Progenitor cell of endocrine pancreas (in vitro differentiated cells): ENCODE data around the gene CALHM1. TPM values are rescaled to one million over a fixed set of nuclear protein-coding genes. Genes with fewer than 3 reads are reported as not detected.

Source experiments
- DNase-seq: peaks from one replicate; pipeline ENCODE4 v3.0.0; 2021; ENCODE audit warnings: low spot score; ENCODE audit not compliant: unreplicated experiment
- H3K27ac Mint-ChIP-seq: 2 replicates; pipeline ENCODE4 v1.8.0; 2021; ENCODE audit warnings: mild to moderate bottlenecking, moderate library complexity, mixed read lengths
- H3K27me3 Mint-ChIP-seq: 2 replicates; pipeline ENCODE4 v1.8.0; 2021; ENCODE audit warnings: mixed read lengths
- H3K36me3 Mint-ChIP-seq: 2 replicates; pipeline ENCODE4 v1.8.0; 2022; ENCODE audit warnings: mixed read lengths; ENCODE audit not compliant: insufficient read depth
- H3K4me1 Mint-ChIP-seq: 2 replicates; pipeline ENCODE4 v1.8.0; 2021; ENCODE audit warnings: low read depth, mixed read lengths
- H3K4me3 Mint-ChIP-seq: 2 replicates; pipeline ENCODE4 v1.8.0; 2021; ENCODE audit warnings: low read depth, mild to moderate bottlenecking, moderate library complexity, mixed read lengths
- H3K9me3 Mint-ChIP-seq: 2 replicates; pipeline ENCODE4 v1.8.0; 2021; ENCODE audit warnings: low read depth, mixed read lengths
- total RNA-seq: library from RNA; stranded (reverse); gene quantifications from 2 replicates; pipeline ENCODE4 v1.2.1, GENCODE V29; 2021
- TF ChIP-seq, protein P1 (sequence below): fragments of 200-600 bp; sonication (generic); IDR thresholded peaks from one replicate; pipeline ENCODE4 v1.5.0; 2021; ENCODE audit warnings: antibody characterized with exemption, mild to moderate bottlenecking; ENCODE audit not compliant: unreplicated experiment

The CALHM1 gene
- total RNA-seq, 1 donor from 2014 or later, result not detected

DNA sequence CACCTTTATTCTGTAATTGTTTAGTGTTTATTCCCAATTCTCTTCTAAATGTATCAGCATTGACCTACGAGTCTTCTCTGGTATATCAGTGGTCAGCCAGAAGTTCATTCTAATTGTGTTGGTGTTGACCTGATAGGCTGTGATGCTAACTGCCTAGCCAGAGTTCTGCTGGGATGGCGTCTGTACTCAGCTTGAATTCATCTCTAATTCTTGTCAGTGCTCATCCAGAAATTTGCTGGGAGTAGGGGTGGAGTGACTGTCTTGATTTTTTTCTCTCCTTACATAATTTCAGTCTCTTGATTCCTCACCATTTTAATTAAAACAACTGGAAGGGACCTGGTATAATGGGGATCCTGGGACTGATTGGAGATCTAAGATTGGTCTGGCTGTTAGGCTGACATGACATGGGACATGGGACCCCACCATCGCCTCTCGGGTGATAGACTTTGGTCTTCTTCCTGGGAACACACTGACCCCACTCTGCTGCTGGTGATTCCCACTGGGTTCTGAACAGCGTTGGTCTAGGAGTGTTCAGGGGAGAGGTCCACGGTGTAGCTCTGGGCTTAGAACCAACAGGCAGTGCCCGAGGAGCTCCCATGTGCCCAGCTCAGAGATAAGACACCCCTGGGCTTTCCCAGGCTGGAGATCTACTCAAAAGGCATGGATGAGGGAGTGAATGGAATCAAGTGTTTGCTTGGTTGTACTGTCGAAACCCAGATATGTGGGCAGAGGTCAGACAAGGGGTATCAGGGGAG, 38.6 kb upstream of the CALHM1 start:
- H3K4me3 Mint-ChIP-seq, result no peak overlapping the region
- H3K4me1 Mint-ChIP-seq, result peaks cover 7% of the 10 kb centered on the region
- TF ChIP-seq, protein P1, sequence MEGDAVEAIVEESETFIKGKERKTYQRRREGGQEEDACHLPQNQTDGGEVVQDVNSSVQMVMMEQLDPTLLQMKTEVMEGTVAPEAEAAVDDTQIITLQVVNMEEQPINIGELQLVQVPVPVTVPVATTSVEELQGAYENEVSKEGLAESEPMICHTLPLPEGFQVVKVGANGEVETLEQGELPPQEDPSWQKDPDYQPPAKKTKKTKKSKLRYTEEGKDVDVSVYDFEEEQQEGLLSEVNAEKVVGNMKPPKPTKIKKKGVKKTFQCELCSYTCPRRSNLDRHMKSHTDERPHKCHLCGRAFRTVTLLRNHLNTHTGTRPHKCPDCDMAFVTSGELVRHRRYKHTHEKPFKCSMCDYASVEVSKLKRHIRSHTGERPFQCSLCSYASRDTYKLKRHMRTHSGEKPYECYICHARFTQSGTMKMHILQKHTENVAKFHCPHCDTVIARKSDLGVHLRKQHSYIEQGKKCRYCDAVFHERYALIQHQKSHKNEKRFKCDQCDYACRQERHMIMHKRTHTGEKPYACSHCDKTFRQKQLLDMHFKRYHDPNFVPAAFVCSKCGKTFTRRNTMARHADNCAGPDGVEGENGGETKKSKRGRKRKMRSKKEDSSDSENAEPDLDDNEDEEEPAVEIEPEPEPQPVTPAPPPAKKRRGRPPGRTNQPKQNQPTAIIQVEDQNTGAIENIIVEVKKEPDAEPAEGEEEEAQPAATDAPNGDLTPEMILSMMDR, result no peak
- peaks cover 2% of the 10 kb centered on the region for H3K36me3 Mint-ChIP-seq
- H3K27ac Mint-ChIP-seq, result no peak overlapping the region
- no peak for DNase-seq
- no peaks in the 10 kb centered on the region for H3K9me3 Mint-ChIP-seq
- H3K27me3 Mint-ChIP-seq, result peaks cover 64% of the 10 kb centered on the region

GRCh38 chr10:103495321-103495720, 36.6 kb upstream of the CALHM1 start:
- Mint-ChIP-seq H3K9me3 (no peaks in the 10 kb centered on the region), H3K27ac (no peak overlapping the region)
- TF ChIP-seq, protein P1, result no peak

GRCh38 chr10:103493916-103494877, 35.5 kb upstream of the CALHM1 start:
- H3K27ac Mint-ChIP-seq, result no peak overlapping the region
- H3K27me3 Mint-ChIP-seq, result peaks cover 62% of the 10 kb centered on the region
- H3K36me3 Mint-ChIP-seq, result peaks cover 2% of the 10 kb centered on the region
- TF ChIP-seq, protein P1, result no peak
- no peak for DNase-seq
- peaks cover 11% of the 10 kb centered on the region for H3K4me1 Mint-ChIP-seq
- H3K4me3 Mint-ChIP-seq, result peak overlapping the region; percentile 78
- H3K9me3 Mint-ChIP-seq, result no peaks in the 10 kb centered on the region

More at GRCh38 chr10:103495321-103495720, 36.6 kb upstream of the CALHM1 start:
- H3K4me3 Mint-ChIP-seq, result peak overlapping the region; percentile 78
- peaks cover 67% of the 10 kb centered on the region for H3K27me3 Mint-ChIP-seq
- H3K36me3 Mint-ChIP-seq, result peaks cover 2% of the 10 kb centered on the region
- peaks cover 12% of the 10 kb centered on the region for H3K4me1 Mint-ChIP-seq
- DNase-seq, result no peak

DNA sequence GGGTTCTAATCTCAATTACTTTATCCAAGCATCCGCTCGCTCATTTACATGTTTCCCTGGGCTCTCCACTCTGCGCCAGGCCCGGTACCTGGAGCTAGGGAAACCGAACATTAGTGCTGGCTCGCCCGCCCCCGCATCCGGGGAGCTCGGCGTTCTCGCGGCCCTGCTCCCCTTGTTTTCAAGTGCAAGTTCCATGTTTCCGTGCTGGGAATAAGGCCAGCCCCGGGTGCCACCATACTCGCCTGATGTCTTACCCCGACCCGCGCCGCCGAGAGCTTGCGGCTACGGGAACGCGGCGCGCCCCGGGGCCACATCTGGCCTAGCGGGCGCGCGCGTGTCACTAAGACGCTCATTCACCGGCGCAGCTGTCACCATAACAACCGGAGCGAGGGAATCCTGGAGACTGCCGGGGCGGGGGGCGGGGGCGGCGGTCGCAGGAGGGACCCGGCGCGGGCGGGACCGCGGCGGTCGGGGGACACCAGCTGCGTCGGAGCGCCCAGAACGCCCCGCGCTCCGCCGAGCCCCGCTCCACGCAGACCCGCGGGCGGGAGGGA, 34.7 kb upstream of the CALHM1 start, which contains the start of gene NEURL1:
NEURL1 (plus strand) TSS at position 344 of the 554 bp plus-strand sequence. CDS start 683 bp downstream, outside the sequence.
- H3K9me3 Mint-ChIP-seq, result no peaks in the 10 kb centered on the region
- no peaks in the 10 kb centered on the region for H3K36me3 Mint-ChIP-seq
- peaks cover 11% of the 10 kb centered on the region for H3K4me1 Mint-ChIP-seq
- peak within 1 kb of the TSS; percentile 34 for H3K27ac Mint-ChIP-seq
- H3K27me3 Mint-ChIP-seq, result peaks cover 55% of the 10 kb centered on the region
- H3K4me3 Mint-ChIP-seq, result peak within 1 kb of the TSS; percentile 78
- TF ChIP-seq, protein P1, result no peak
- DNase-seq, result no peak
